Psoas muscle (tissue), 8 donors: ENCODE measurements around the gene TSNAXIP1. TPM values are rescaled to one million over a fixed set of nuclear protein-coding genes. Genes with fewer than 3 reads are reported as not detected.

Experiments
- ATAC-seq, 4 donors: fragments of 200-7000 bp; cut with Tn5 transposase; one replicate each; pipeline ENCODE4 v1.9.1; 2020; ENCODE audit warnings: moderate library complexity in 3 of 4, mild to moderate bottlenecking in 2 of 4
- DNase-seq, 2 donors: peaks; one replicate each; pipeline ENCODE4 v3.0.0-alpha.2; 2020
- H3K27ac ChIP-seq: fragments of 200-600 bp; one replicate; pipeline ENCODE4 v1.8.0; 2022
- H3K27me3 ChIP-seq, 3 donors: fragments of 200-600 bp in 1 of 3; one replicate each; pipeline versions ENCODE4 v1.6.1 to v1.8.0; 2013 to 2022; ENCODE audit warnings: low read length in 2 of 3, mild to moderate bottlenecking in 2 of 3, moderate library complexity in 1 of 3; ENCODE audit not compliant: insufficient read depth in 3 of 3
- H3K36me3 ChIP-seq, 2 donors: fragments of 200-600 bp in 1 of 2; one replicate each; pipeline versions ENCODE4 v1.6.1 to v1.8.0; 2013 to 2022; ENCODE audit warnings: low read depth in 1 of 2, mild to moderate bottlenecking in 1 of 2, moderate library complexity in 1 of 2; ENCODE audit not compliant: insufficient read depth in 1 of 2
- H3K4me1 ChIP-seq: fragments of 200-600 bp; one replicate; pipeline ENCODE4 v1.8.0; 2022
- H3K4me3 ChIP-seq: fragments of 200-600 bp; one replicate; pipeline ENCODE4 v1.8.0; 2022; ENCODE audit warnings: mild to moderate bottlenecking
- H3K9me3 ChIP-seq: fragments of 200-600 bp; one replicate; pipeline ENCODE4 v1.8.0; 2022
- WGBS, 3 donors: extraction: QIAGEN DNeasy Blood & Tissue Kit; methylation state at CpG; one replicate each; pipeline versions ENCODE4 v1.1.6 to v1.1.7; 2013; 5-methylcytosine and 5-hydroxymethylcytosine counted together
- intact Hi-C, 2 donors: fragments of 100-400 bp; cut with DNase I; formaldehyde crosslinking; loops; one replicate each; pipeline versions ENCODE4 v1.11.0 to v1.14.2; 2022
- polyA plus RNA-seq, 3 donors: library from polyadenylated mRNA; stranded (reverse); fragments of 200-250 nt; gene quantifications; one replicate each; pipeline ENCODE4 v1.2.3, GENCODE V29; 2013
- total RNA-seq, 4 donors: library from RNA; stranded (reverse); fragmentation: NEBNext Ultra II Directional in 2 of 4; extraction: Animal tissue kit (Norgen Biotek cat#: 25700) in 2 of 4; gene quantifications; one replicate each; pipeline versions ENCODE4 v1.2.1 to v1.2.4, GENCODE V29; 2021 to 2023
- TF ChIP-seq, protein P1 (sequence below): fragments of 200-600 bp; IDR thresholded peaks from one replicate; pipeline ENCODE4 v1.8.0; 2022; ENCODE audit warnings: antibody characterized with exemption
- donor health status: healthy with polysubstance abuse.
- donor health status: DM: no; HTN: no; CAD: no; lungs with moderate emphysema.
- donor health status: Bipolar disorder and iron deficiency.
- donor health status: healthy.
- donor health status: DM: yes; HTN: yes; CAD: no.
- donor health status: DM: no; HTN: no; CAD: no.
- donor health status: DM: no; HTN: no; CAD: no.
- donor health status: DM: yes; HTN: yes; CAD: no.

Gene TSNAXIP1
- total and polyA plus RNA-seq, 7 donors, result 0.27 to 1.4 (median 0.65) TPM

DNA sequence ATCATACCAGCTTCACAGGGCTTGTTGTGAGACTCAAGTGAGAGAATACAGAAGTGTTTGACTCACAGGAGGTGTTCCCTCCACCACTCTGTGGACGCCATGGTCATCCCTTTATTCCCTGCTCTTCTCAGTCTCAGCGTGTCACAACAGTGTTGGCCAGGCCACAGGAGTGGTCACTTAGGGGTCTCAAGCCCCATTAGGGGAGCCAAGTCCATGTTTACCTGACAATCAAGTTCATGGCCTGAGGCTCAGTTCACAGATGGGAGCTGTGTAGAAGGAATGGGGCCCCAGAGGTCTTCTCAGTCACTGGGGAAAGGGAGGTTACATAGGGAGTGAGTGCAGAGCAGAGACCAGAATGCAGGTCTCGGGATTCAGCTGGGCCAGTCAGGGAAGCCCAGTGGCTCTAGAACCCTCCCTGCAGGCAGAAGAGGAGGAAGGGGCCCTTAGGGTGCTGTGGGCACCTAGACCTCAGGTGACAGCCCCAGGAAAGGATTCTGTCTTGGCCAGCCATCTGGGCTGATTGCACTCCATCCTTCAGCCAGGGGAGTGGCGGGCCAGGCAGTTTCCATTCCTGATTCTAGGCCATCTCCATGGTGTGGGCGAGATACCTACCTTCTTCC is 50.3 kb downstream of the TSNAXIP1 start:
- H3K4me1 ChIP-seq, result peaks cover 74% of the 10 kb centered on the region
- H3K4me3 ChIP-seq, result no peak overlapping the region

DNA sequence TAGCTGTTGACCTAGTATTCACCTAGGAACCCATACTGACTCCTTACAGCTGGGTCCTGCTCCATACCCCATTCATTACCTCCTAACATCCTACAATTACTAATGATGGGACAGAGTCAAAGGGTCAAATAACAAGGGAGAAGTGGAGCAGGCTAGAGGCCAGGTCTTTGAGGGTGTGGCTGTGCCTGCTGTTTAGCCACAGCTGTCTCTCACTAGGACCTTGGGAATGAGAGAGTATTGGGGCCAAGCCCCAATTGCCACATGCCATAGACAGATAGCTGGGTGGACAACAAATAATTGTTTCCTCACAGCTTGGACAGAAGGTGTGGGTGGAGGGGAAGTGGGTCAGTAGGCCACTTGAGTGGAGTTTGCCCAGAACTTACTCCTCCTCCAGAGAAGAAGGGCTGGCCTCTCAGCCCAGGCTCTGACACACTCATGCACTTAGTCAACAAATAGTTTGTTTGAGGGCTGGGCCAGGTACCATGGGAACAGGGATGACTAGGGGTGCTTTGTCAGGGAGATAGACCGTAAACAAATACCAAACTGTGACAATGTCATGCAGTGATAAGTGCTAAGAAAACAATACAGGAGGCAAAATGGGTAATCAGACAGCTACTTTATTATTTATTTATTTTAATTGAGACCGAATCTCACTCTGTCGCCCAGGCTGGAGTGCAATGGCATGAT is 51.0 kb downstream of the TSNAXIP1 start:
- WGBS, 3 donors, result 20 to 33% (median 23%) methylated on average over 3 of the region's 3 CpGs
- peak; percentile 91 to 95 (median 92) for ATAC-seq

More for the DNA sequence above, 50.3 kb downstream of the TSNAXIP1 start:
- TF ChIP-seq, protein P1, sequence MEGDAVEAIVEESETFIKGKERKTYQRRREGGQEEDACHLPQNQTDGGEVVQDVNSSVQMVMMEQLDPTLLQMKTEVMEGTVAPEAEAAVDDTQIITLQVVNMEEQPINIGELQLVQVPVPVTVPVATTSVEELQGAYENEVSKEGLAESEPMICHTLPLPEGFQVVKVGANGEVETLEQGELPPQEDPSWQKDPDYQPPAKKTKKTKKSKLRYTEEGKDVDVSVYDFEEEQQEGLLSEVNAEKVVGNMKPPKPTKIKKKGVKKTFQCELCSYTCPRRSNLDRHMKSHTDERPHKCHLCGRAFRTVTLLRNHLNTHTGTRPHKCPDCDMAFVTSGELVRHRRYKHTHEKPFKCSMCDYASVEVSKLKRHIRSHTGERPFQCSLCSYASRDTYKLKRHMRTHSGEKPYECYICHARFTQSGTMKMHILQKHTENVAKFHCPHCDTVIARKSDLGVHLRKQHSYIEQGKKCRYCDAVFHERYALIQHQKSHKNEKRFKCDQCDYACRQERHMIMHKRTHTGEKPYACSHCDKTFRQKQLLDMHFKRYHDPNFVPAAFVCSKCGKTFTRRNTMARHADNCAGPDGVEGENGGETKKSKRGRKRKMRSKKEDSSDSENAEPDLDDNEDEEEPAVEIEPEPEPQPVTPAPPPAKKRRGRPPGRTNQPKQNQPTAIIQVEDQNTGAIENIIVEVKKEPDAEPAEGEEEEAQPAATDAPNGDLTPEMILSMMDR, result no peak
- H3K36me3 ChIP-seq, result peaks cover 0 to 17% of the 10 kb centered on the region in 2 donors
- no peak for ATAC-seq
- no peaks in the 10 kb centered on the region for H3K27me3 ChIP-seq
- H3K9me3 ChIP-seq, result no peaks in the 10 kb centered on the region
- peak overlapping the region; percentile 87 for H3K27ac ChIP-seq
- peak in 1 of 2 donors; percentile 47 for DNase-seq
- intact Hi-C loops, result no loop called here
- WGBS, 3 donors, result 74 to 84% (median 81%) methylated on average over 5 of the region's 5 CpGs

DNA sequence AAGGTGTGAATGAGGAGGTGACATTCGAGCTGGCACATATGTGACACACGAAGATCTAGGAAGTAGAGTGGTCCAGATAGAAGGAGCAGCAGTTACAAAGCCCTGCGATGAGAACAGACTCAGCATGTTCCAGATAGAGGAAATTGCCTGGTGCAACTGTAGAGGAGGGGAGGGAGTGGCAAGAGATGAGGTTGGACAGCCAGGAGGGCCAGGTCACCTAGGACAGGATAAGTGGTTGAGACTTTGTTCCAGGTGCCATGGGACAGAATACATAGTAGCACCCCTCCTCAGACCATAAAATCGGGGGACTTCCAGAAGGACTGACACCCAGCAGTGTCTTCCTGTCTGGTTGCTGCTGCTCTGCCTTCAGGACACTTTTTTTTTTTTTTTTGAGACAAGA is 51.8 kb downstream of the TSNAXIP1 start:
- intact Hi-C loops, result no loop called here
- H3K4me3 ChIP-seq, result no peak overlapping the region
- H3K27ac ChIP-seq, result peak overlapping the region; percentile 87
- no peaks in the 10 kb centered on the region for H3K27me3 ChIP-seq
- peak in 1 of 2 donors; percentile 36 for DNase-seq
- 32 to 64% (median 41%) methylated on average over 4 of the region's 4 CpGs for whole genome bisulfite sequencing, 3 donors
- no peaks in the 10 kb centered on the region for H3K9me3 ChIP-seq
- H3K4me1 ChIP-seq, result peaks cover 87% of the 10 kb centered on the region
- peaks cover 0 to 14% of the 10 kb centered on the region in 2 donors for H3K36me3 ChIP-seq
- peak in 2 of 4 donors; percentile 5 to 12 for ATAC-seq
- TF ChIP-seq, protein P1, result no peak

More for the DNA sequence above, 51.0 kb downstream of the TSNAXIP1 start:
- Histone ChIP-seq H3K27ac (peak overlapping the region; percentile 87), H3K4me3 (no peak overlapping the region), H3K4me1 (peaks cover 80% of the 10 kb centered on the region), H3K9me3 (no peaks in the 10 kb centered on the region), H3K36me3 (peaks cover 0 to 17% of the 10 kb centered on the region in 2 donors), H3K27me3 (no peaks in the 10 kb centered on the region)
- intact Hi-C loops, result no loop called here
- DNase-seq, result peak; percentile 83 to 92
- TF ChIP-seq, protein P1, result no peak

DNA sequence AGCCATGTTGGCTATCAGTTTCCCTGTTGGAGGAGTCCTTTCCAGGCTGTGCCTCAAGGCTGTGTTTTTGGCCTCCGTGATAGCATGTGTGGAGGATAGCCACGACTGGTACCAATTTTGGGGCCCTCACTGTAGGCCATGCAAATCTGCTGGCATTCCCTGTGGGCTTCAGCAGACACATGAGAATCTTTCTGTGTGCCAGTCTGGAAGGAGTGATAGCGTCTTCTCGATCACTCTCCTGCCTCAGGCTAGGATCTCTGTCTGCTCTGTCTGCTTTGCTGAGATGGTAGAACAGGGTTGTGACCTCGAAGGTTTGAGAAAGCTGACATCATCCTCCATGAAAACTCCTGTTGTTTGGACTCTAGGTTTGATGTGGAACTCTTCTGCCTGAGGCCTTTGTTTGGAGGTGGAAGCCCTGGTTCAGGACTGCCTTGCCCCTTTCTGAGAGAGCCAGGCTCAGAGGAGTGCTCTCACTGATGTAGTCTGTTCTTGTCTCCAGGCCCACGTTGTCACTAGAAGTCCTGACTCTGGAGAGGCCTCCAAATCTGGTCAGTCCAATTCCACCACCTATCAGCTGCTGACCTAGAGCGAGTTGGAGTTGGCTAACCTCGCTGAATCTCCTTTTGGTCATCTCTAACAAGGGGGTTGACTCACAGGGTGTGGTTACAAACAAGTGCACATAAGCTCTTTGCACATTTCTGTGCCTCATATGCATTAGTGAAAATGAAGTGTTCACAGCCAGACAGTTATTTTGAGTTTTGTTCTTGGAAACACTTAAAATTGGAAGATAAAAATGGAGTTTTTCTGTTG is 54.1 kb downstream of the TSNAXIP1 start:
- H3K4me1 ChIP-seq, result peaks cover 91% of the 10 kb centered on the region
- no peaks in the 10 kb centered on the region for H3K27me3 ChIP-seq
- DNase-seq, result peak in 1 of 2 donors; percentile 41
- peak in 2 of 4 donors; percentile 13 to 30 for ATAC-seq
- H3K27ac ChIP-seq, result peak overlapping the region; percentile 92
- no peak overlapping the region for H3K4me3 ChIP-seq
- H3K36me3 ChIP-seq, result peaks cover 0 to 20% of the 10 kb centered on the region in 2 donors
- WGBS, 3 donors, result 38 to 57% (median 47%) methylated on average over 8 of the region's 8 CpGs
- TF ChIP-seq, protein P1, result no peak
- H3K9me3 ChIP-seq, result no peaks in the 10 kb centered on the region
- intact Hi-C loops, result no loop called here
